RWPE2 (cell line): ENCODE data around the gene EIF4A3.

Experiments used
- ATAC-seq: fragments of 200-7000 bp; cut with Tn5 transposase; 3 replicates; pipeline ENCODE4 v1.9.1; 2021; ENCODE audit warnings: low read depth
- DNase-seq: peaks from one replicate; pipeline ENCODE4 v3.0.0-alpha.2; 2020; ENCODE audit warnings: low spot score
- H3K27ac ChIP-seq: fragments of 450-650 bp; 2 replicates; pipeline ENCODE4 v1.5.1; 2017; ENCODE audit warnings: mild to moderate bottlenecking; ENCODE audit not compliant: poor library complexity, severe bottlenecking
- H3K27me3 ChIP-seq: fragments of 250-450 bp; sonication (Bioruptor Pico); 2 replicates; pipeline ENCODE4 v1.5.1; 2021; ENCODE audit warnings: mild to moderate bottlenecking, moderate library complexity; ENCODE audit not compliant: insufficient read depth, poor library complexity, severe bottlenecking
- H3K36me3 ChIP-seq: fragments of 250-450 bp; sonication (Bioruptor Pico); 2 replicates; pipeline ENCODE4 v1.5.1; 2020; ENCODE audit warnings: low read depth, mild to moderate bottlenecking, moderate library complexity
- H3K4me1 ChIP-seq: fragments of 250-450 bp; sonication (Bioruptor Pico); 2 replicates; pipeline ENCODE4 v1.5.1; 2021; ENCODE audit warnings: mild to moderate bottlenecking, moderate library complexity; ENCODE audit not compliant: insufficient read depth, poor library complexity, severe bottlenecking
- H3K4me3 ChIP-seq: fragments of 250-450 bp; sonication (Bioruptor Pico); 2 replicates; pipeline ENCODE4 v1.5.1; 2021; ENCODE audit warnings: mild to moderate bottlenecking, moderate library complexity; ENCODE audit not compliant: severe bottlenecking
- H3K9me3 ChIP-seq: fragments of 250-450 bp; sonication (Bioruptor Pico); 2 replicates; pipeline ENCODE4 v1.5.1; 2021; ENCODE audit warnings: mild to moderate bottlenecking, moderate library complexity; ENCODE audit not compliant: severe bottlenecking
- TF ChIP-seq, protein P1 (sequence below): fragments of 450-650 bp; IDR thresholded peaks from one replicate; pipeline ENCODE4 v1.5.1; 2017; ENCODE audit warnings: mild to moderate bottlenecking, moderate library complexity; ENCODE audit not compliant: poor library complexity, severe bottlenecking

Gene EIF4A3

DNA sequence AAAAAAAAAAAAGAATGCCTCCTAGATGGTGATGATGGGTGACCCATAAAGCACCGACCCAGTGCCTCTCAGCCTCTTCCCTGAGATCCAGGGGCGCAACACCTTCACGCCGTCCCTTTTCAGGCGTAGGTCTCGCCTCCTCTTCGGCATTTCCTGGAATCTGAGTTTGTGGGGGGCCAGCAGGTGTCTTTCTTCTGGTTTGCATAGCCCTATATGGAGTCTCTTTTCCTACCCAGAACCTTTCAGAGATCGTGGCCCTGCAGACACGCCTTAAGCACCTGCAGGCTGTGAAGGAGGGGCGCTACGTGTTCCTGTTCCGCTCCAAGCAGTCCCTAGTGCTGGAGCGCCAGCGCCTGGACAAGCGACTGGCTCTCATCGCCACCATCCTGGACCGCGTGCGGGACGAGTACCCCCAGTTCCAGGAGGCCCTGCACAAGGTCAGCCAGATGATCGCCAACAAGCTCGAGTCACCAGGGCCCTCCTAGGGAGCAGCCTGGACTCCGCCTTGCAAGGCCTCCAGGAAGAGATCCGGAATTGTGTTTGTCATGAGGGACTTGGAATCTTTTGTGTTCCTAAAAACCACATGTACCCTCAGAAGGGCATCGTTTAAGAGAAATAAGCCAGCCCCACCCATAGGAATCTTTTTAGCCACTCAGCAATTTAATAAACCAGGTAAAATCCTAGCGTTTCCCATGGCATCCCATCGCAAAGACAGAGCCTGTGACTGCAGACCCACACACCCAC lies 47.5 kb downstream of the EIF4A3 start:
- TF ChIP-seq, protein P1, sequence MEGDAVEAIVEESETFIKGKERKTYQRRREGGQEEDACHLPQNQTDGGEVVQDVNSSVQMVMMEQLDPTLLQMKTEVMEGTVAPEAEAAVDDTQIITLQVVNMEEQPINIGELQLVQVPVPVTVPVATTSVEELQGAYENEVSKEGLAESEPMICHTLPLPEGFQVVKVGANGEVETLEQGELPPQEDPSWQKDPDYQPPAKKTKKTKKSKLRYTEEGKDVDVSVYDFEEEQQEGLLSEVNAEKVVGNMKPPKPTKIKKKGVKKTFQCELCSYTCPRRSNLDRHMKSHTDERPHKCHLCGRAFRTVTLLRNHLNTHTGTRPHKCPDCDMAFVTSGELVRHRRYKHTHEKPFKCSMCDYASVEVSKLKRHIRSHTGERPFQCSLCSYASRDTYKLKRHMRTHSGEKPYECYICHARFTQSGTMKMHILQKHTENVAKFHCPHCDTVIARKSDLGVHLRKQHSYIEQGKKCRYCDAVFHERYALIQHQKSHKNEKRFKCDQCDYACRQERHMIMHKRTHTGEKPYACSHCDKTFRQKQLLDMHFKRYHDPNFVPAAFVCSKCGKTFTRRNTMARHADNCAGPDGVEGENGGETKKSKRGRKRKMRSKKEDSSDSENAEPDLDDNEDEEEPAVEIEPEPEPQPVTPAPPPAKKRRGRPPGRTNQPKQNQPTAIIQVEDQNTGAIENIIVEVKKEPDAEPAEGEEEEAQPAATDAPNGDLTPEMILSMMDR: no peak
- Histone ChIP-seq H3K4me1 (peaks cover 2% of the 10 kb centered on the region), H3K27me3 (no peaks in the 10 kb centered on the region), H3K27ac (no peak overlapping the region), H3K4me3 (no peak overlapping the region), H3K36me3 (no peaks in the 10 kb centered on the region), H3K9me3 (no peaks in the 10 kb centered on the region)
- ATAC-seq (no peak), DNase-seq (no peak)

DNA sequence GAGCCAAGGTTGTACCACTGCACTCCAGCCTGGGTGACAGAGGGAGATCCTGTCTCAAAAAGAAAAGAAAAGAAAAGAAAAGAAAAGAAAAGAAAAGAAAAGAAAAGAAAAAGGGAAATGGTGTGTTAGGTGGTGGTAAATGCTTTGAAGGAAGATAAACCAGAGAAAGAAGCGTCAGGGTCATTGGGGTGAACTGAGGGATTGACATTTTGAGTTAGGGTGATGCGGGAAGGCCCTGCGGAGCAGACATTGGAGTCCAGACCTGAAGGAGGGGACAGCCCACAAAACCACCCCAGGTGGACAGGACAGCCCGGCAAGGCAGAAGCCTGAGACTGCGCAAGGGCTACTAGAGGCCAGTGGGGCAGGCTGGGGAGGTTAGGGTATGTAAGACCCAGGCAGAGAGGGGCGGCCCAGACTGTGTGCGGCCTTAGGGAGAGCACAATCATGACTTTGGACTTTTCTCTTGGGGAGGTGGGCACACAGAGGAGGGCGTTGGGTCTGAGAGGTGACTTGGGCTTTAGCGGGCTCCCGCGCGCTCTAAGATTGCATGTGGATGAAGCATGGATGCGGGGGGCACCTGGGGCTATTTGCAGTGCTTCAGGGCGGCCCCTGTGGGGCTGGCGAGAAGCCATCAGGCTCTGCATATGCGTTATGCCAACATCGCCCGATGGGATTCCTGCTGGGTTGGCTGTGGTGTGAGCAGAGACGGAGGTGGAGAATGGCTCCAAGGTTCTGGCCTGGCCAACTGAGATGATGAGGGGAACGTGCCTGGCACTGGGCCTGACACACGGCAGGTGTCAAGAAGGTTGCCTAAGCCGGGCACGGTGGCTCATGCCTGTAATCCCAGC lies 48.9 kb downstream of the EIF4A3 start:
- H3K36me3 ChIP-seq: no peaks in the 10 kb centered on the region
- no peak overlapping the region for H3K4me3 ChIP-seq
- peaks cover 2% of the 10 kb centered on the region for H3K4me1 ChIP-seq
- H3K27ac ChIP-seq: no peak overlapping the region
- DNase-seq: no peak
- H3K9me3 ChIP-seq: no peaks in the 10 kb centered on the region
- no peaks in the 10 kb centered on the region for H3K27me3 ChIP-seq
- TF ChIP-seq, protein P1: no peak
- no peak for ATAC-seq

DNA sequence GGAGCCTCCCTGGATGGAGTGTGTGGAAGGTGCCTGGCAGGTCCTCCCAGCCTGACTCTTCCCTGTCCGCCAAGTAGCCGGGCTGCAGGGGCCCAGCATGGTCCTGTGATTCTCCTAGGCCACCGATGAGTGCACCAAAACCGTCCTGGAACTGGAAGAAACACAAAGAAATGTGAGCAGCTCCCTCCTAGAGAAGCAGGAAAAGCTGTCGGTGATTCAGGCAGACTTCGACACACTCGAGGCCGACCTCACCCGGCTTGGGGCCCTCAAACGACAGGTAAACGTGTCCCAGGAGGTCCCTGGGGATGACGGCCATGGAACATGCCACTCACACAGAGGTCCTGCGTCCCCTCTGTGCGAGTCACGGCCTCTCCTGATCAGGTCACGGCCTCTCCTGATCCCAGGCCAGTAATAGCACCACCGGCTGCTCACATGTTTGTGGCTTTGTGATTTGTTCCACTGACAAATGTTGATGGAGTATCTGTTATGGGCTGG lies 49.8 kb downstream of the EIF4A3 start:
- ATAC-seq (no peak), DNase-seq (no peak)
- Histone ChIP-seq H3K36me3 (no peaks in the 10 kb centered on the region), H3K4me1 (peaks cover 2% of the 10 kb centered on the region), H3K4me3 (no peak overlapping the region), H3K27me3 (no peaks in the 10 kb centered on the region), H3K27ac (no peak overlapping the region), H3K9me3 (no peaks in the 10 kb centered on the region)
- TF ChIP-seq, protein P1: no peak

DNA sequence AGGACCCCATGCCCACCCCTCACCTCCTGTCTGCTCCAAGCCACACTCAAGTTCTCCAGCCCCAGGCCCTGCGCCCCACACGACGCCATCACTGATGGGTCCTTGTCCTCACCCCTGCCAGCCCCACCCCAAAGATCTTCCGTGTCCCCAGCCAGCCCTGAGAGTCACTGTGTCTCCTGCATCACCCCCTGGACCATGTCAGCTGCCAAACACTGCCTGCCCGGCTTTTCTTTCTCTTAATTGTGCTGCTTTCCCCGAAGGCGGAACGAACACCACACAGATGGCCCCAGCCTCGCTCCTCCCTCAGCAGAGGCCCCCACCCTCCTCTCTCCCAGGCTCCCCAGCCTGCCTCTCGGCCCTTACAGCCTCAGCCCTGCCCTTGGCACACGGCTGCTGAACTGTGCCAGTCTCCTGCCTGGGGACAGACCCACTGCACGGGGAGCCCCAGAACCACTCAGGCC lies 50.3 kb downstream of the EIF4A3 start:
- no peak overlapping the region for H3K27ac ChIP-seq
- H3K36me3 ChIP-seq: no peaks in the 10 kb centered on the region
- DNase-seq: no peak
- peaks cover 2% of the 10 kb centered on the region for H3K4me1 ChIP-seq
- H3K9me3 ChIP-seq: no peaks in the 10 kb centered on the region
- H3K4me3 ChIP-seq: no peak overlapping the region
- no peaks in the 10 kb centered on the region for H3K27me3 ChIP-seq
- TF ChIP-seq, protein P1: no peak
- no peak for ATAC-seq
